HepG2 (cell line): ENCODE measurements around the gene DZIP1L. TPM values are rescaled to one million over a fixed set of nuclear protein-coding genes. Genes with fewer than 3 reads are reported as not detected.

Experiments used
- ATAC-seq: fragments of 200-7000 bp; cut with Tn5 transposase; 3 replicates; pipeline ENCODE4 v1.9.1; 2020; ENCODE audit warnings: mild to moderate bottlenecking, moderate library complexity
- BruUV-seq: library from RNA; stranded (reverse); fragments of 400-500 nt; replicated peaks from 2 replicates; lab custom pipeline; 2021; lab: Mats Ljungman, UMichigan
- CTCF ChIA-PET: fragments of 300-600 bp; formaldehyde crosslinking; extraction: SDS; loops from one replicate; lab custom pipeline; 2021; ENCODE audit warnings: low total read pairs, inconsistent platforms, low intra/inter-chr PET ratio; lab: Yijun Ruan, JAX
- POLR2A ChIA-PET: fragments of 350-600 bp; sonication (Branson Sonifier 250); formaldehyde crosslinking; loops from one replicate; lab custom pipeline; 2020; ENCODE audit warnings: antibody characterized with exemption, inconsistent platforms; lab: Yijun Ruan, JAX
- DNase-seq: peaks from one replicate; pipeline ENCODE4 v3.0.0-alpha.2; 2015; ENCODE audit warnings: low spot score
- FAIRE-seq: peaks from 3 replicates; lab custom pipeline; 2011; peaks lifted over from hg19 to GRCh38; lab: Jason Lieb, UNC
- H2AFZ ChIP-seq: one replicate; pipeline ENCODE4 v1.6.1; 2011; ENCODE audit warnings: low read length, inconsistent platforms
- H3K27ac ChIP-seq: fragments of 300-600 bp; 3 replicates; pipeline ENCODE4 v1.8.0; 2011; ENCODE audit warnings: mixed run types, mild to moderate bottlenecking, mixed read lengths, low read length, inconsistent platforms; ENCODE audit not compliant: insufficient read depth; ENCODE audit errors: extremely low read length
- H3K27me3 ChIP-seq, 2 experiments: fragments of 200-600 bp in 1 of 2; 2 replicates in 1 of 2; 3 replicates in 1 of 2; pipeline versions ENCODE4 v1.6.0 to v1.8.0; 2011; ENCODE audit warnings: low read length in 2 of 2, mild to moderate bottlenecking in 2 of 2, moderate library complexity in 2 of 2, inconsistent platforms in 1 of 2; ENCODE audit not compliant: insufficient read depth in 2 of 2, control insufficient read depth in 1 of 2
- H3K36me3 ChIP-seq, 2 experiments: fragments of 200-600 bp in 1 of 2; replicated peaks in 1 of 2; 2 replicates in 1 of 2; 3 replicates in 1 of 2; pipeline versions ENCODE4 v1.5.1 to v1.8.0; 2011; ENCODE audit warnings: low read length in 2 of 2, inconsistent platforms in 1 of 2; ENCODE audit not compliant: insufficient read depth in 2 of 2, control insufficient read depth in 1 of 2
- H3K4me1 ChIP-seq: 2 replicates; pipeline ENCODE4 v1.5.1; 2012; ENCODE audit warnings: low read length, inconsistent platforms; ENCODE audit not compliant: insufficient read depth
- H3K4me2 ChIP-seq: 2 replicates; pipeline ENCODE4 v1.6.0; 2011; ENCODE audit warnings: low read depth, low read length, inconsistent platforms
- H3K4me3 ChIP-seq, 3 experiments: fragments of 200-600 bp in 1 of 3; sonication (generic), shearing (Covaris generic) in 1 of 3; replicated peaks in 1 of 3; 2 replicates each; pipeline ENCODE4 v1.5.1; 2011 to 2016; ENCODE audit warnings: low read length in 3 of 3, inconsistent platforms in 2 of 3, low read depth in 2 of 3, mild to moderate bottlenecking in 2 of 3, control low read depth in 1 of 3, mixed read lengths in 1 of 3; ENCODE audit not compliant: insufficient read depth in 1 of 3
- H3K79me2 ChIP-seq: one replicate; pipeline ENCODE4 v1.6.1; 2011; ENCODE audit warnings: low read length, inconsistent platforms; ENCODE audit not compliant: insufficient read depth
- H3K9ac ChIP-seq: 2 replicates; pipeline ENCODE4 v1.6.0; 2011; ENCODE audit warnings: mild to moderate bottlenecking, low read depth, low read length, inconsistent platforms; ENCODE audit not compliant: insufficient read depth
- H3K9me3 ChIP-seq: 2 replicates; pipeline ENCODE4 v1.5.1; 2012; ENCODE audit warnings: mild to moderate bottlenecking, low read length
- H4K20me1 ChIP-seq: 2 replicates; pipeline ENCODE4 v1.6.0; 2011; ENCODE audit warnings: inconsistent platforms, mild to moderate bottlenecking, low read length, moderate library complexity; ENCODE audit not compliant: insufficient read depth
- KDM6A ChIP-seq: IDR thresholded peaks from 2 replicates; pipeline ENCODE4 v1.6.1; 2016; ENCODE audit warnings: low read depth
- LRRFIP1 ChIP-seq: sonication (generic); formaldehyde crosslinking; conservative IDR thresholded peaks from 2 replicates; pipeline ENCODE4 v1.4.0; 2020; ENCODE audit warnings: missing genetic modification reagents
- ONECUT2 ChIP-seq: sonication (generic); formaldehyde crosslinking; IDR thresholded peaks from 2 replicates; pipeline ENCODE4 v1.4.0; 2020; ENCODE audit warnings: missing genetic modification reagents
- SALL1 ChIP-seq: sonication (generic); formaldehyde crosslinking; IDR thresholded peaks from 2 replicates; pipeline ENCODE4 v1.8.0; 2022; ENCODE audit warnings: mild to moderate bottlenecking, missing genetic modification reagents
- STAT6 ChIP-seq: sonication (generic); formaldehyde crosslinking; IDR thresholded peaks from 2 replicates; pipeline ENCODE4 v1.4.0; 2020; ENCODE audit warnings: missing genetic modification reagents, mild to moderate bottlenecking, borderline replicate concordance
- TFE3 ChIP-seq: IDR thresholded peaks from 2 replicates; pipeline ENCODE4 v1.6.1; 2016
- ZHX1 ChIP-seq: sonication (generic); formaldehyde crosslinking; IDR thresholded peaks from 2 replicates; pipeline ENCODE4 v1.8.1; 2022; ENCODE audit warnings: low read depth, mild to moderate bottlenecking, missing genetic modification reagents
- WGBS: methylation state at CpG from one replicate; pipeline ENCODE4 v1.1.6; 2017; ENCODE audit warnings: low lambda C conversion rate; 5-methylcytosine and 5-hydroxymethylcytosine counted together
- in situ Hi-C: cut with HindIII; loops from 2 replicates; pipeline ENCODE4 v1.10.0; 2017; ENCODE audit warnings: low pct_unique_long_range_greater_than_20kb; ENCODE audit not compliant: extremely low pct_ligation_motif_present
- intact Hi-C: fragments of 100-400 bp; cut with micrococcal nuclease; formaldehyde crosslinking; loops from one replicate; pipeline ENCODE4 v1.10.0; 2022; ENCODE audit not compliant: unreplicated experiment
- polyA plus RNA-seq, 8 experiments: library from polyadenylated mRNA; depleted of rRNA in 3 of 8; stranded (reverse) in 7 of 8; unstranded in 1 of 8; fragments of >200 nt; fragmentation: Illumina TruSeq in 4 of 8; extraction: Trizol in 4 of 8; gene quantifications; 2 replicates each; pipeline versions ENCODE4 v1.2.1 to v1.2.3, GENCODE V29; 2011 to 2016; ENCODE audit warnings: low read depth in 4 of 8, missing spikeins in 1 of 8, mixed read lengths in 1 of 8; ENCODE audit not compliant: insufficient read depth in 1 of 8
- total RNA-seq, 5 experiments: library from RNA; depleted of rRNA; stranded (reverse); fragments of >200 nt; fragmentation: Illumina TruSeq; extraction: Trizol; gene quantifications; 2 replicates each; pipeline ENCODE4 v1.2.3, GENCODE V29; 2016; ENCODE audit warnings: low read depth in 1 of 5

DZIP1L gene
- total and polyA plus RNA-seq, 2 of the 13 experiments (the other 11 are each of a cell fraction or from before 2014, with no cell fraction given), result 0.90 to 1.2 TPM

GRCh38 chr3:138063416-138063815 lies 52.0 kb downstream of the DZIP1L start:
- Histone ChIP-seq H3K27ac (no peak overlapping the region), H3K9me3 (no peaks in the 10 kb centered on the region), H3K79me2 (no peaks in the 10 kb centered on the region), H4K20me1 (no peaks in the 10 kb centered on the region), H3K27me3 (no peaks in the 10 kb centered on the region), H3K4me2 (no peak overlapping the region), H3K4me1 (no peaks in the 10 kb centered on the region), H2AFZ (no peak overlapping the region), H3K36me3 (no peaks in the 10 kb centered on the region), H3K4me3 (no peak overlapping the region)
- 84% methylated on average over 3 of the region's 4 CpGs for WGBS
- POLR2A ChIA-PET, result no interaction called here
- in situ Hi-C loops (no loop called here), intact Hi-C loops (no loop called here)
- FAIRE-seq, result no peak
- no TSS peak for BruUV-seq
- CTCF ChIA-PET, result no interaction called here
- no peak for DNase-seq
- peak; percentile 35; the same call in 1 of the 3 replicates for ATAC-seq
- TF ChIP-seq ZHX1 (CRISPR knock-in tag) (no peak), TFE3 (no peak), SALL1 (no peak)
- TF ChIP-seq, all 625 proteins: peak for 0
- H3K9ac ChIP-seq, result no peak overlapping the region

GRCh38 chr3:138062626-138063025 lies 52.8 kb downstream of the DZIP1L start:
- ChIA-PET CTCF (no interaction called here), POLR2A (no interaction called here)
- Histone ChIP-seq H3K79me2 (no peaks in the 10 kb centered on the region), H4K20me1 (no peaks in the 10 kb centered on the region), H3K4me3 (no peak overlapping the region), H3K27ac (no peak overlapping the region), H3K4me2 (no peak overlapping the region), H2AFZ (no peak overlapping the region), H3K9ac (no peak overlapping the region), H3K9me3 (no peaks in the 10 kb centered on the region), H3K4me1 (no peaks in the 10 kb centered on the region), H3K27me3 (no peaks in the 10 kb centered on the region), H3K36me3 (no peaks in the 10 kb centered on the region)
- BruUV-seq, result no TSS peak
- WGBS, result 80% methylated on average over 1 of the region's 1 CpG
- in situ Hi-C loops (no loop called here), intact Hi-C loops (no loop called here)
- FAIRE-seq, result no peak
- ATAC-seq, result no peak
- DNase-seq, result no peak
- TF ChIP-seq STAT6 (CRISPR knock-in tag) (no peak), ONECUT2 (CRISPR knock-in tag) (no peak), LRRFIP1 (no peak), KDM6A (CRISPR knock-in tag) (no peak)
